C4-2B (cell line): ENCODE data around the gene SNAP29.

ENCODE experiments used
- CTCF ChIP-seq: fragments of 450-650 bp; conservative IDR thresholded peaks from 2 replicates; pipeline ENCODE4 v1.5.1; 2017; ENCODE audit warnings: mild to moderate bottlenecking
- ZFX ChIP-seq: fragments of 450-650 bp; IDR thresholded peaks from 2 replicates; pipeline ENCODE4 v1.6.1; 2017

DNA sequence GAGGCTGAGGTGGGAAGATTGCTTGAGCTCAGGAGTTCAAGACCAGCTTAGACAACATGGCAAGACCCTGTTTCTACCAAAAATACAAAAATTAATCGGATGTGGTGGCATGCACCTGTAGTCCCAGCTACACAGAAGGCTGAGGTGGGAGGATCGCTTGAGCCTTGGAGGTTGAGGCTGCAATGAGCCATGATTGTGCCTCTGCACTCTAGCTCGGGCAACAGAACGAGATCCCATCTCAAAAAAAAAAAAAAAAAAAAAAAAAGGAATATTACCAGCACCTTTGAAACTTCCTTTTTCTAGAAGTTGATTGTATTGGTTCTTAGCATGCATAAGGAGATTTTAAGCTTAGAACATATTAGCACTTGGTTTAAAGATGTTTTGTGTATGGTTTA is 69.8 kb downstream of the SNAP29 start:
- TF ChIP-seq CTCF = no peak
- TF ChIP-seq ZFX = no peak
